B cell (primary cell): ENCODE measurements around the gene DAGLB. TPM values are rescaled to one million over a fixed set of nuclear protein-coding genes. Genes with fewer than 3 reads are reported as not detected.
A peak's percentile ranks its signal among the peaks of the same experiment; 100 is the strongest.

Experiments used
- ATAC-seq: fragments of 200-7000 bp; cut with Tn5 transposase; one replicate; pipeline ENCODE4 v1.10.0; 2021; ENCODE audit warnings: low read depth, mild to moderate bottlenecking, moderate number of reproducible peaks, moderate library complexity
- CTCF ChIA-PET: fragments of 350-600 bp; sonication (Branson Sonifier 250); formaldehyde crosslinking; loops from one replicate; lab custom pipeline; 2021; ENCODE audit warnings: antibody characterized with exemption, inconsistent platforms; lab: Charles Lee
- POLR2A ChIA-PET: fragments of 350-600 bp; sonication (Branson Sonifier 250); formaldehyde crosslinking; loops from one replicate; lab custom pipeline; 2021; ENCODE audit warnings: antibody characterized with exemption; lab: Charles Lee
- DNase-seq: peaks from one replicate; pipeline ENCODE4 v3.0.0; 2013
- H2AFZ ChIP-seq: 2 replicates; pipeline ENCODE4 v1.6.1; 2012; ENCODE audit warnings: mild to moderate bottlenecking, low read depth, low read length; ENCODE audit not compliant: insufficient read depth, poor library complexity, severe bottlenecking
- H3K27ac ChIP-seq, 2 donors: 1 replicate in 1 of 2; 2 replicates in 1 of 2; pipeline ENCODE4 v1.5.1; 2012 to 2013; ENCODE audit warnings: low read length in 2 of 2, mild to moderate bottlenecking in 2 of 2, moderate library complexity in 1 of 2
- H3K27me3 ChIP-seq, 4 experiments: fragments of 200-600 bp in 1 of 4; sonication (generic) in 1 of 4; replicated peaks in 1 of 4; 1 replicate in 2 of 4; 2 replicates in 2 of 4; pipeline versions ENCODE4 v1.6.1 to v1.7.0; 2013 to 2016; ENCODE audit warnings: low read length in 3 of 4, mild to moderate bottlenecking in 2 of 4, mixed read lengths in 1 of 4, moderate library complexity in 1 of 4; ENCODE audit not compliant: insufficient read depth in 4 of 4, control insufficient read depth in 3 of 4; ENCODE audit errors: control extremely low read depth in 1 of 4
- H3K36me3 ChIP-seq, 2 experiments: replicated peaks in 1 of 2; 1 replicate in 1 of 2; 2 replicates in 1 of 2; pipeline versions ENCODE4 v1.6.1 to v1.7.1; 2013; ENCODE audit warnings: low read length in 1 of 2; ENCODE audit not compliant: insufficient read depth in 2 of 2, control insufficient read depth in 1 of 2; ENCODE audit errors: control extremely low read depth in 1 of 2, extremely low read depth in 1 of 2
- H3K4me1 ChIP-seq, 2 donors: fragments of 200-600 bp in 1 of 2; sonication (generic) in 1 of 2; 1 replicate in 1 of 2; 2 replicates in 1 of 2; pipeline versions ENCODE4 v1.5.1 to v1.6.1; 2013 to 2017; ENCODE audit warnings: low read length in 2 of 2; ENCODE audit not compliant: control insufficient read depth in 2 of 2, insufficient read depth in 2 of 2
- H3K4me2 ChIP-seq: replicated peaks from 2 replicates; pipeline ENCODE3; 2012; ENCODE audit warnings: mild to moderate bottlenecking, low read depth, low read length; ENCODE audit not compliant: poor library complexity, severe bottlenecking
- H3K4me3 ChIP-seq, 5 experiments: fragments of 200-600 bp in 1 of 5; sonication (generic) in 1 of 5; 1 replicate in 3 of 5; 2 replicates in 2 of 5; pipeline versions ENCODE4 v1.5.1 to v1.7.0; 2011 to 2016; ENCODE audit warnings: low read length in 4 of 5, mild to moderate bottlenecking in 4 of 5, low read depth in 2 of 5, control low read depth in 1 of 5, moderate library complexity in 1 of 5; ENCODE audit not compliant: insufficient read depth in 1 of 5; ENCODE audit errors: control extremely low read depth in 1 of 5, extremely low read depth in 1 of 5
- H3K79me2 ChIP-seq: fragments of 200-600 bp; sonication (generic); one replicate; pipeline ENCODE4 v1.6.0; 2016; ENCODE audit warnings: low read length; ENCODE audit not compliant: control insufficient read depth, insufficient read depth
- H3K9ac ChIP-seq: fragments of 200-600 bp; sonication (generic); 2 replicates; pipeline ENCODE4 v1.6.1; 2017; ENCODE audit warnings: mild to moderate bottlenecking, low read length, moderate library complexity
- H3K9me3 ChIP-seq, 3 donors: one replicate each; pipeline versions ENCODE4 v1.6.1 to v1.7.1; 2013; ENCODE audit warnings: low read length in 2 of 3; ENCODE audit not compliant: control insufficient read depth in 2 of 3, insufficient read depth in 1 of 3; ENCODE audit errors: control extremely low read depth in 1 of 3
- H4K20me1 ChIP-seq: 2 replicates; pipeline ENCODE4 v1.6.0; 2012; ENCODE audit warnings: mild to moderate bottlenecking, low read length; ENCODE audit not compliant: insufficient read depth, control insufficient read depth, poor library complexity, severe bottlenecking
- H3K27ac Mint-ChIP-seq: one replicate; pipeline ENCODE4 v1.8.0; 2021; ENCODE audit warnings: mixed read lengths
- H3K27me3 Mint-ChIP-seq: one replicate; pipeline ENCODE4 v1.8.0; 2021; ENCODE audit warnings: mixed read lengths
- H3K4me1 Mint-ChIP-seq: one replicate; pipeline ENCODE4 v1.8.0; 2021; ENCODE audit warnings: mixed read lengths
- H3K4me3 Mint-ChIP-seq: one replicate; pipeline ENCODE4 v1.8.0; 2021; ENCODE audit warnings: mixed read lengths
- H3K9me3 Mint-ChIP-seq: one replicate; pipeline ENCODE4 v1.8.0; 2022; ENCODE audit warnings: mixed read lengths; ENCODE audit not compliant: insufficient read depth
- CTCF ChIP-seq: fragments of 200-600 bp; IDR thresholded peaks from one replicate; pipeline ENCODE4 v1.8.0; 2022; ENCODE audit warnings: antibody characterized with exemption, mild to moderate bottlenecking
- EZH2 ChIP-seq: IDR thresholded peaks from 2 replicates; pipeline ENCODE4 v1.6.1; 2012; ENCODE audit warnings: borderline replicate concordance, low read depth, mild to moderate bottlenecking, moderate library complexity, low read length; ENCODE audit not compliant: insufficient read depth, poor library complexity, severe bottlenecking
- WGBS: methylation state at CpG from one replicate; pipeline ENCODE4 v1.1.5; 2013; ENCODE audit warnings: missing lambda C conversion rate; ENCODE audit not compliant: insufficient coverage; 5-methylcytosine and 5-hydroxymethylcytosine counted together
- intact Hi-C: fragments of 100-400 bp; cut with micrococcal nuclease; formaldehyde crosslinking; loops from one replicate; pipeline ENCODE4 v1.10.0; 2022
- polyA plus RNA-seq: library from polyadenylated mRNA; depleted of rRNA; stranded (reverse); fragments of >200 nt; gene quantifications from 2 replicates; pipeline ENCODE4 v1.2.3, GENCODE V29; 2012
- total RNA-seq, 2 donors: library from RNA; stranded (reverse); fragments of 120-200 nt in 1 of 2; gene quantifications; 1 replicate in 1 of 2; 2 replicates in 1 of 2; pipeline versions ENCODE4 v1.2.3 to v1.2.4, GENCODE V29; 2013 to 2022

Gene DAGLB
- total and polyA plus RNA-seq, 2 donors (not counting 1 experiment from before 2014, with no cell fraction given), result 25.2 to 29.6 TPM

DNA sequence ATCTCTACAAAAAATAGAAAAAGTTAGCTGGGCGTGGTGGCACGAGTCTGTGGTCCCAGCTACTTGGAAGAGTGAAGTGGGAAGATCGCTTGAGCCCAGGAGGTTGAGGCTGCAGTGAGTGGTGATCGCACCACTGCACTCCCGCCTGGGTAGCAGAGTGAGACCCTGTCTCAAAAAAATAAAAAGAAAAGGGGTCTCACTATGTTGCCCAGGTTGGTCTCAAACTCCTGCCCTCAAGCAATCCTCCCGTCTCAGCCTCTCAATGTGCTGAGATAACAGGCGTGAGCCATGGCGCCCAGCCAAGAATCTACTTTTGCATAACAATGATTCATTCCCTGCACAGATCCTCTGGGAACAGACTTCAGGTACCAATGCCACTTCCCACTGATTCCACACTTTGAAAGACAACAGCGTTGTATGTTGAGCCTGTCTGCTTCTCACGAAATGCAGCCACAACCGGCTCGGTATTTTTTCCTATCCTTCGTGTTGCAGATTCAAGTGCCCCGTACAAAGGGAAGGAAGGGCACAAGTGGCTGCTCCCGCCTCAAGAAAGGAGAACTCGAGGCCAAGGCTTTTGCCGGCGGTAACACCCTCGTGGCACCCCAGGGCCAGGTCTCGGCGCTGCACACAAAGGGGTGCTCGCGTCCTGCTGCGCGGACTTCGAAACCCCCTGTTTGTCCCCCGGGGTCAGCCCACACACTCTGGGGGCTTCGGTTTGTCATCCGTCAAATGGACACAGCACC is 745 bp downstream of the DAGLB start:
- peak overlapping the region; percentile 93 for H2AFZ ChIP-seq
- H3K4me2 ChIP-seq, result peak overlapping the region; percentile 86
- H3K9me3 ChIP-seq, result no peaks in the 10 kb centered on the region
- ChIA-PET POLR2A (interaction anchor here (0.6 to 1.2 kb wide), 2 partner anchors 10 to 736 kb away, joined by 3 to 5 read pairs; no protein-coding TSS in a partner anchor), CTCF (interaction anchor here (0.6 to 2.2 kb wide), 3 partner anchors 10 to 24 kb away, joined by 3 to 16 read pairs (median 5); no protein-coding TSS in a partner anchor)
- H3K9me3 Mint-ChIP-seq, result no peaks in the 10 kb centered on the region
- H4K20me1 ChIP-seq, result no peaks in the 10 kb centered on the region
- no peaks in the 10 kb centered on the region for H3K27me3 ChIP-seq
- H3K4me3 ChIP-seq, result peak overlapping the region; percentile 54 to 100 (median 85)
- intact Hi-C loops, result loop anchor here (1.0 kb wide), 1 partner anchor 11 kb away; no protein-coding TSS in a partner anchor
- peak overlapping the region; percentile 94 for H3K4me3 Mint-ChIP-seq
- peaks cover 5 to 27% of the 10 kb centered on the region in 2 experiments for H3K36me3 ChIP-seq
- H3K4me1 Mint-ChIP-seq, result peaks cover 34% of the 10 kb centered on the region
- no peak for TF ChIP-seq EZH2
- no peak for TF ChIP-seq CTCF
- no peaks in the 10 kb centered on the region for H3K27me3 Mint-ChIP-seq
- H3K27ac Mint-ChIP-seq, result peak overlapping the region; percentile 93
- DNase-seq, result peak; percentile 68
- H3K4me1 ChIP-seq, result peaks cover 6 to 17% of the 10 kb centered on the region in 2 donors
- H3K27ac ChIP-seq, result peak overlapping the region; percentile 80 to 81
- WGBS, result 7% methylated on average over 27 of the region's 29 CpGs
- peak; percentile 42 for ATAC-seq
- H3K9ac ChIP-seq, result peak overlapping the region; percentile 81
- peaks cover 54% of the 10 kb centered on the region for H3K79me2 ChIP-seq
